B cell (primary cell): ENCODE results near the gene PLEKHG2.

Experiments used
- CTCF ChIP-seq: fragments of 200-600 bp; IDR thresholded peaks from one replicate; pipeline ENCODE4 v1.8.0; 2022; ENCODE audit warnings: antibody characterized with exemption, mild to moderate bottlenecking
- EZH2 ChIP-seq: IDR thresholded peaks from 2 replicates; pipeline ENCODE4 v1.6.1; 2012; ENCODE audit warnings: borderline replicate concordance, low read depth, mild to moderate bottlenecking, moderate library complexity, low read length; ENCODE audit not compliant: insufficient read depth, poor library complexity, severe bottlenecking

GRCh38 chr19:39397360-39398296, 14.8 kb upstream of the PLEKHG2 start:
- TF ChIP-seq CTCF (peak; percentile 94), EZH2 (no peak)
